Measurements from ENCODE around the gene ARMC7.

ARMC7 gene

GRCh38 chr17:75078284-75079022, 31.3 kb upstream of the ARMC7 start:
- DNase-seq: peak in 1 of 51 donors; percentile 18

- DNase-seq: no peak
These were observed 30.8 kb upstream of the ARMC7 start for GRCh38 chr17:75079023-75079373.

GRCh38 chr17:75081611-75082540, 27.9 kb upstream of the ARMC7 start:
- no peak for DNase-seq

- DNase-seq: no peak
These were observed 27.1 kb upstream of the ARMC7 start for GRCh38 chr17:75082683-75083082.

GRCh38 chr17:75084039-75084660, 25.6 kb upstream of the ARMC7 start:
- DNase-seq: no peak

GRCh38 chr17:75086496-75087181, 23.1 kb upstream of the ARMC7 start:
- no peak for DNase-seq

- no peak for DNase-seq
These were observed 22.6 kb upstream of the ARMC7 start for GRCh38 chr17:75087182-75087557.

GRCh38 chr17:75087558-75088453, 22.0 kb upstream of the ARMC7 start, which contains the start of gene SLC16A5:
SLC16A5 (plus strand) TSS chr17:75087954; CDS start chr17:75093637, 5,683 bp downstream.
- DNase-seq: peak in 15 of 51 donors; percentile 12 to 52 (median 25)

GRCh38 chr17:75088465-75089417, 21.0 kb upstream of the ARMC7 start:
- no peak for DNase-seq

- DNase-seq: no peak
These were observed 18.6 kb upstream of the ARMC7 start for GRCh38 chr17:75090871-75091854.

GRCh38 chr17:75091855-75092327, 17.9 kb upstream of the ARMC7 start:
- no peak for DNase-seq

GRCh38 chr17:75093548-75094158, 16.1 kb upstream of the ARMC7 start:
- DNase-seq: no peak

- DNase-seq: no peak
These were observed 14.8 kb upstream of the ARMC7 start for GRCh38 chr17:75094871-75095399.

GRCh38 chr17:75096082-75096625, 13.6 kb upstream of the ARMC7 start:
- DNase-seq: peak in 10 of 51 donors; percentile 10 to 41 (median 26)

- DNase-seq: no peak
These were observed 11.9 kb upstream of the ARMC7 start for GRCh38 chr17:75097865-75098264.

GRCh38 chr17:75098861-75099260, 10.9 kb upstream of the ARMC7 start:
- no peak for DNase-seq

Data from hypothalamus (tissue), 51 donors.